Activated naive CD4-positive, alpha-beta T cell treated with anti-CD3 and anti-CD28 coated beads, Interleukin-2, amount 50 U/mL, for 16 hours (primary cell): ENCODE results near the gene OR2T29.
"Not testable (repeated sequence)": the region's sequence is repeated elsewhere in the genome, so short reads cannot be mapped to it uniquely, and the experiment has no call there.

ENCODE experiments used
- DNase-seq: peaks from one replicate; pipeline ENCODE4 v3.0.0-alpha.2; 2020

Gene OR2T29, protein sequence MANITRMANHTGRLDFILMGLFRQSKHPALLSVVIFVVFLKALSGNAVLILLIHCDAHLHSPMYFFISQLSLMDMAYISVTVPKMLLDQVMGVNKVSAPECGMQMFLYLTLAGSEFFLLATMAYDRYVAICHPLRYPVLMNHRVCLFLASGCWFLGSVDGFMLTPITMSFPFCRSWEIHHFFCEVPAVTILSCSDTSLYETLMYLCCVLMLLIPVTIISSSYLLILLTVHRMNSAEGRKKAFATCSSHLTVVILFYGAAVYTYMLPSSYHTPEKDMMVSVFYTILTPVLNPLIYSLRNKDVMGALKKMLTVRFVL

GRCh38 chr1:248562672-248563071, at the start of gene OR2T29:
Gene OR2T29, minus strand, starts transcription at chr1:248562772. Its CDS starts 3,281 bp downstream, at chr1:248559491.
- not testable (repeated sequence) for DNase-seq

- peak; percentile 23 for DNase-seq
These were observed 49.4 kb upstream of the OR2T29 start for GRCh38 chr1:248611883-248612414.

- no peak for DNase-seq
These were observed 47.7 kb upstream of the OR2T29 start for GRCh38 chr1:248610301-248610700.

GRCh38 chr1:248599396-248599795, 36.8 kb upstream of the OR2T29 start:
- no peak for DNase-seq

- DNase-seq = no peak
These were observed 35.0 kb upstream of the OR2T29 start, which contains the start of gene OR2T10 for GRCh38 chr1:248597589-248597988. Gene OR2T10, minus strand, starts transcription at chr1:248597700. Its CDS starts 3,932 bp downstream, at chr1:248593768.

- no peak for DNase-seq
These were observed 34.0 kb upstream of the OR2T29 start for GRCh38 chr1:248596615-248597014.

DNA sequence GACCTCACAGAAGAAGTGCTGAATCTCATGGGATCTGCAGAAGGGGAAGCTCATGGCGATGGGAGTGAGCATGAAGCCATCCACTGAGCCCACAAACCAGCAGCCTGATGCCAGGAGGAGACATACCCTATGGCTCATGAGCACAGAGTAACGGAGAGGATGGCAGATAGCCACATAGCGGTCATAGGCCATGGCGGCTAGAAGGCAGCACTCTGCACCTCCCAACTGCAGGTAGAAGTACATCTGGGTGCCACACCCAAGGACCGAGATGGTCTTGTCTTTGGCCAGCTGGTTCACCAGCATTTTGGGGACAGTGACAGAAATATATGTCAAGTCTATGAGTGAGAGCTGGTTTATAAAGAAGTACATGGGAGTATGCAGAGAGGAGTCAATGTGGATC, 30.7 kb upstream of the OR2T29 start:
- no peak for DNase-seq

DNA sequence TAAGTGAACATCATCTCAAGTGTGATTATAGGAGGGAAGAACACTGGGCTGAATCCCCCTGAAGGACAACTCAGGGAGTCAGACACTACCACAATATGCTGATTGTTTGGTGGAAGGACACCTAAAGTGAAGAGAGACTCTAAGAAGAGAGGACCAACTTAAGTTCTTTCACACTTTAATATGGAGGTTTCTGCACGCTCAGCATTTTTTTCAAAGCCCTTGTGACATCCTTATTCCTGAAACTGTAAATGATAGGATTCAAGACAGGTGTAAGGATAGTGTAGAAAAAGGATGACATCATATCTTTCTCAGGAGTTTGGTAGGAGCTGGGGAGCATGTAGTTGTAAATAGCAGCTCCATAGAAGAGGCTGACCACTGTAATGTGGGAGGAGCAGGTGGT, 30.1 kb upstream of the OR2T29 start:
- DNase-seq = no peak

- no peak for DNase-seq
These were observed 27.5 kb upstream of the OR2T29 start for GRCh38 chr1:248590055-248590454.

GRCh38 chr1:248589334-248589733, 26.8 kb upstream of the OR2T29 start:
- DNase-seq = no peak

GRCh38 chr1:248585266-248585665, 22.7 kb upstream of the OR2T29 start:
- DNase-seq = no peak

DNA sequence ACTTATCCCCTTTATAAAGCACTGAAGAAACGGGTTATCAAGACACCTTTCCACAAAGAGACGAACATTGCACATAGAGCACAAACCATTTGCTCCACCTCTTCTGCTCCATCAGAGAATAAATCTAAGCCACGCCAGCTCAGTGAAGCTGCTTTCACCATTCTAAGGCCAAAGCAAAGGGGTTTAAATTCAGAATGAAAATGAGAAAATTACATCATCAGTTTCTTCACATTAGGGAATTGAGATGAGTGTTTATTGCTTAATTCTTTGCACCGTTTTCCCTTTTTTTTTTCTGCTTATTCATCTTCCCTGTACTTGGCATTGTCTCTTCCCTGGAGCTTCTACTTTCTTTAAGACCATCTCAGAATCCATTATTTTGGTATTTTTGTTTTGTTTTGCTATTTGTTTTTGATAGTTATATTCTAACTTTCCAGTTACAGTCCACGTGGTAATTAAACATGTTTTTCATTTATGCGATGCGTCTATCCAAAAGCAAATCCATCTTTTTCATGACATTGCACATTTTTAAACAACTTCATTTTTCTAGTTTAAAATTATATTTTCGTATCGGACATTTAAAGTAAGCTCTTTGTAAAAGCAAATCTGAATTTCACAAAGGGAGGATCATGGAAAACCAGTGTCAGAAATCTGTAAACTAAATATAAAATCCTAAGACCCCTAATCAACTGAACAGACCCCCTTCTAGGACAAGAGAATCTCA, 13.8 kb upstream of the OR2T29 start:
- DNase-seq = no peak

DNA sequence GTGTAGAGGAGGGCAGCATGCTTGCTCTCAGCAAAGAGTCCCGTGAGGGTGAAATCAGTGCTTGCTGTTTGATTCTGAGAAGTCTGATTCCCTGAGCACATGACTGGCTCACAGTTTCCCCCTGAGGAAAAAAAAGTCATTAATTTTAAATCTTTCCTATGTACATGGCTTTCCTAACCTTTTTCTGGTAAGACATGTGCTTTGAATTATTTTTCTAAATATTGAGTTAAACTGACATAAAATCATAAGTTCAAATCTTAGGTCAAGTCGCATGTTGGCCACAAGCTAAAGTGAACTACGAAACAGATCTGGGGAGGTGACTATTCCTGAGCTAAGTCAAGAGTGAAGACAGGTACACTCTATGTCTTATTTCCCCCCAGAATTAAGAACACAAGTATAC, 12.1 kb upstream of the OR2T29 start, which contains the start of gene OR2T34:
Gene OR2T34, minus strand, starts transcription at position 101 of the 400 bp plus-strand sequence. Its CDS starts 0 bp downstream, at position 101.
- DNase-seq = not testable (repeated sequence)

DNA sequence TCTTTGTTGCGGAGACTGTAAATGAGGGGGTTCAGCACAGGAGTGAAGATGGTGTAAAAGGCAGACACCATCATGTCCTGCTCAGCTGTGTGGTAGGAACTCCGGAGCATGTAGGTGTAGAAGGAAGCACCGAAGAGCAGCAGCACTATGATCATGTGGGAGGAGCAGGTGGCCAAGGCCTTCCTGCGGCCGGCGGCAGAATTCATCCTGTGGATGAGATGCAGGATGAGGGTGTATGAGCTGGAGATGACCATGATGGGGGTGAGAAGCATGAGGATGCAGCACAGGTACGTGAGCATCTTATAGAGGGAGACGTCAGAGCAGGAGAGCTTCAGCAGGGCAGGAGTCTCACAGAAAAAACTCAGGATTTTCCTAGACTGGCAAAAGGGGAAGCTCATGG, 11.3 kb upstream of the OR2T29 start:
- not testable (repeated sequence) for DNase-seq

DNA sequence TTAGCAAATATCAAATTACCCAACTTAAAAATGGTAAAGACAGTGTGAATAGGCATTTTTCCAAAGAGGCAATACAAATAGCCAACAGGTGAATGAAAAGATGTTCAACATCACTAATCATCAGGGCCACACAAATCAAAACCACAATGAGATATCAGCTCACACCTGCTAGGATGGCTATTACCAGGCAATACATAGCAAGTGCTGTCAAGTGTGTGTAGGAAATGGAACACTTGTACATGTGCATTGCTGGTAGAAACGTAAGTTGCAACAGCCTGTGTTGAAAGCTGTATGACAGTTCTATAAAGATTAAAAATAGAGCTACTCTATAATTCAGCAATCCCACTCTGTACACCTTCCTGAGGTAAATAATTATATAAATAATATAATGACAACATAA, 9.5 kb upstream of the OR2T29 start:
- DNase-seq = not testable (repeated sequence)

- DNase-seq = not testable (repeated sequence)
These were observed 8.2 kb upstream of the OR2T29 start for GRCh38 chr1:248570811-248571210.

DNA sequence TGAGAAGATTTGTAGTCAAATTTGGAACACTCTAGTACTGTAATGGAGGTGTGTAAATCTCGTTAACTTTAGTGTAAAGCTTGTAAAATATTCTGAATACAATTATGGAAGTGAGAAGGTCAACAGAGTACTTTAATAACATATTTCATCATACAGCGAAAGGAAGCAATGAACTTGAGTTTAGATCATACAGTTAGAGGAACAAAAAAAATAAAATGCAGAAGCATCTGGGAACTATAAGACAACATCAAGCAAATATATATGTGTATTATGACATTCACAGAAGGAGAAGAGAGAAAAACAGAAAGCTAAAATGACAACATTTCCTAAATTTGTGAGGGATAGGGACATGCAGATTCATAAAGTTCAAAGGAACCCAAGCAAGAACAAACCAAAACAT, 6.5 kb upstream of the OR2T29 start:
- not testable (repeated sequence) for DNase-seq

DNA sequence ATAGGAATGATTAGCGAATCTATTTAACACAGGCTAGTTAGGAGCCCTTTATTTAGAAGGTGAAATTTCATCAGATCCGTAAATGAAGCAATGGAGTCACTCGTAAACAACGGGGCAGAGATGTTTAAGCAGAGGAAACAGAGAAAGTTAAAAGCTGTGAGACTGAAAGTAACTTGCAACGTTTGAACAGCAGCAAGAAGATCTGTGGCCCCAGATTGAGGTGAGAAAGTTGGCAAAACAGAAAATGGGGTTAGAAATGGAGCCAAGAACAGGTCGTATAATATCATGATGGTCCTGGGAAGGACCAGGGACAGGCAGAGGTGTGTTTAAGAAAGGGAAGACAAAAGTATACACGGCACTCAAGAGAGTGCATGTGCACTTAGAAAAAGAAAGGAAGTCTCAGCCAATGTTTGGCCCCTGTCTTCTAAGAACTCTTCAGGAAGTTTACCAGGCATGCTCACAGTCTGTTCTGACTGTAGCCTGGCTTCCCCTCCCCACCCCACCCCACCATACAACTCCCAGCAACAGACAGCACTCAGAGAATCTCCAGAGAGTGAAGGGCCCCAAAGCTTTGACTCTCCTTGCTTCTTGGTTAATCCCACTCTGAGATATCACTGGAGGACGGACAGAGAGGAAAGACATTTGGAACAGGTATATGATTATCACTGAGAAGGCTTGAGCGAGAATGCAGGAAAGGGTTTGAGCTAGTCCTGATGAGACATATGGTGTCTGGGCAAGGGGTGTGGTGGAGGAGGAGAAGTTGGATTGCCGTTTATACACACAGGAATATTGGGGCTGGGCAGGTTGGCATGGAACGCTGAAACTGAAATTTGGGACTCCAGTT, 3.2 kb upstream of the OR2T29 start:
- peak; percentile 14 for DNase-seq

DNA sequence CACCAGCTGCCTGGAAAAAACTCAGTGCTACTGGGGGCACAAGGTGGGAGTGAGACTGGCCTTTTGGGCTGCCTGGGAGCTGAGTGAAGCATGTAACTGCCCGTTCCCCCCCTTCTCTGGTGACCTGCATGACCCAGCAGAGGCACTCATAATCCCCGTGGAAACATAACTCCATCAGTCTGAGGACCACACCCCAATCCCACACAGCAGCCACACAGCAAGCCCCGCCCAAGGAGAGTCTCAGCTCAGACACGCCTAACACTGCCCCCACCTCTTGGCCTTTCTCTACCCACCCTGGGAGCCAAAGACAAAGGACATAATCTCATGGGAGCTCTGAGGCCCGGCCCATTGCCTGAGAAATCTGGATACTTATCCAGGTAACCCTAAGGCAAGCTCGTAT, 11.5 kb downstream of the OR2T29 start:
- DNase-seq = not testable (repeated sequence)

GRCh38 chr1:248547383-248547782, 15.2 kb downstream of the OR2T29 start:
- DNase-seq = not testable (repeated sequence)

DNA sequence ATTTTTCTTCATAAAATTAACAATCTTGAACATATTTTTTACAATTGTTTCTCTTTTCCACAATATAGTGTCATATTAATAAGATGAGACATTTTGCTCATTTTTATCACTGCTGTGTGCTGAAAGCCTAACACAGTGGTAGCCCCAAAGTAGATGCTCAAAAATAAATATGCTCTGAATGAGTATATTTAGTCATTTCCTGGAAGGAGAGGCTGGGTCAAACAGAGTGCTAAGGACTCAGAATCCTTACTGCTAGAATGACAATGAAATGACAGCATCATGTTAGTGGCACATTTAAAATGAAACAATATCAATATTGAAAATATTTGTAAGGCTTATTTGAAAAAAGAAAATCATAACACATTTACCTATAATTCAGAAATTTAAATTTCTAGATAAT, 25.1 kb downstream of the OR2T29 start:
- DNase-seq = not testable (repeated sequence)

DNA sequence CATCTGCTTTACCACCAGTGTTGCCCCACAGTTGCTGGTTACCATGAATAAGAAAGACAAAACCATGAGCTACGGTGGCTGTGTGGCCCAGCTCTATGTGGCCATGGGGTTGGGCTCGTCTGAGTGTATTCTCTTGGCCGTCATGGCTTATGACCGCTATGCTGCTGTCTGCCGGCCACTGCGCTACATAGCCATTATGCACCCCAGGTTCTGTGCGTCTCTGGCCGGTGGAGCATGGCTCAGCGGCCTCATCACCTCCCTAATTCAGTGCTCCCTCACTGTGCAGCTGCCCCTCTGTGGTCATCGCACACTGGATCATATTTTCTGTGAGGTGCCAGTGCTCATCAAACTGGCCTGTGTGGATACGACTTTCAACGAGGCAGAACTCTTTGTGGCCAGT, 40.7 kb downstream of the OR2T29 start:
- DNase-seq = no peak

GRCh38 chr1:248510217-248510616, 52.4 kb downstream of the OR2T29 start:
- DNase-seq = not testable (repeated sequence)
